GM19397 (cell line): ENCODE results near the gene SLC6A6.

Experiments
- ATAC-seq: cut with Tn5 transposase; IDR thresholded peaks from one replicate; pipeline ENCODE4 v1.9.1; 2021; ENCODE audit warnings: mild to moderate bottlenecking, moderate library complexity; ENCODE audit not compliant: unreplicated experiment

Gene SLC6A6

GRCh38 chr3:14464521-14464920 lies 62.1 kb downstream of the SLC6A6 start:
- ATAC-seq, result no peak

- ATAC-seq, result no peak
These were observed 63.0 kb downstream of the SLC6A6 start for GRCh38 chr3:14465425-14465824.

GRCh38 chr3:14466179-14466903 lies 63.9 kb downstream of the SLC6A6 start:
- ATAC-seq, result no peak

GRCh38 chr3:14467814-14468620 lies 65.6 kb downstream of the SLC6A6 start:
- ATAC-seq, result no peak

GRCh38 chr3:14468621-14468981 lies 66.2 kb downstream of the SLC6A6 start:
- no peak for ATAC-seq

- ATAC-seq, result no peak
These were observed 68.1 kb downstream of the SLC6A6 start for GRCh38 chr3:14470461-14470860.

- no peak for ATAC-seq
These were observed 68.6 kb downstream of the SLC6A6 start for GRCh38 chr3:14471016-14471415.

GRCh38 chr3:14471690-14472089 lies 69.3 kb downstream of the SLC6A6 start:
- no peak for ATAC-seq

- no peak for ATAC-seq
These were observed 70.3 kb downstream of the SLC6A6 start for GRCh38 chr3:14472471-14473351.

GRCh38 chr3:14473411-14473891 lies 71.0 kb downstream of the SLC6A6 start:
- ATAC-seq, result no peak

GRCh38 chr3:14474363-14475081 lies 72.1 kb downstream of the SLC6A6 start:
- ATAC-seq, result no peak

GRCh38 chr3:14475621-14476020 lies 73.2 kb downstream of the SLC6A6 start:
- no peak for ATAC-seq

GRCh38 chr3:14476583-14477265 lies 74.3 kb downstream of the SLC6A6 start:
- no peak for ATAC-seq

GRCh38 chr3:14477311-14477935 lies 75.0 kb downstream of the SLC6A6 start:
- no peak for ATAC-seq

GRCh38 chr3:14478956-14479550 lies 76.6 kb downstream of the SLC6A6 start:
- no peak for ATAC-seq

GRCh38 chr3:14479591-14479990 lies 77.2 kb downstream of the SLC6A6 start:
- ATAC-seq, result no peak

GRCh38 chr3:14480207-14481017 lies 78.0 kb downstream of the SLC6A6 start:
- no peak for ATAC-seq

GRCh38 chr3:14481018-14481645 lies 78.7 kb downstream of the SLC6A6 start:
- no peak for ATAC-seq
